Naive thymus-derived CD4-positive, alpha-beta T cell (primary cell): ENCODE data around the gene SLC19A1. TPM values are rescaled to one million over a fixed set of nuclear protein-coding genes. Genes with fewer than 3 reads are reported as not detected.

Experiments
- ATAC-seq: fragments of 150-1000 bp; cut with Tn5 transposase; 2 replicates; pipeline ENCODE4 v1.10.0; 2021; ENCODE audit warnings: mild to moderate bottlenecking, moderate library complexity
- CTCF ChIA-PET: fragments of 350-600 bp; sonication (Branson Sonifier 250); formaldehyde crosslinking; loops from one replicate; lab custom pipeline; 2021; ENCODE audit warnings: antibody characterized with exemption; lab: Charles Lee
- POLR2A ChIA-PET: fragments of 350-600 bp; sonication (Branson Sonifier 250); formaldehyde crosslinking; loops from one replicate; lab custom pipeline; 2021; ENCODE audit warnings: antibody characterized with exemption, inconsistent platforms; lab: Charles Lee
- DNase-seq, 9 donors: peaks; one replicate each; pipeline versions ENCODE4 v3.0.0 to v3.0.0-alpha.2; 2020 to 2022; ENCODE audit warnings: mixed read lengths in 1 of 9
- H3K27ac ChIP-seq: one replicate; pipeline ENCODE4 v1.7.0; 2013; ENCODE audit warnings: mild to moderate bottlenecking, low read depth, low read length, moderate library complexity
- H3K27me3 ChIP-seq, 2 donors: one replicate each; pipeline ENCODE4 v1.7.0; 2013; ENCODE audit warnings: low read length in 2 of 2, mild to moderate bottlenecking in 2 of 2, moderate library complexity in 2 of 2; ENCODE audit not compliant: control insufficient read depth in 2 of 2, insufficient read depth in 2 of 2
- H3K36me3 ChIP-seq, 3 experiments: 1 replicate in 2 of 3; 2 replicates in 1 of 3; pipeline ENCODE4 v1.7.0; 2013; ENCODE audit warnings: low read length in 3 of 3, mild to moderate bottlenecking in 3 of 3, moderate library complexity in 1 of 3; ENCODE audit not compliant: insufficient read depth in 3 of 3, control insufficient read depth in 2 of 3
- H3K4me1 ChIP-seq, 2 donors: one replicate each; pipeline ENCODE4 v1.7.0; 2013; ENCODE audit warnings: low read length in 2 of 2, mild to moderate bottlenecking in 2 of 2, moderate library complexity in 1 of 2; ENCODE audit not compliant: control insufficient read depth in 2 of 2, insufficient read depth in 2 of 2
- H3K4me3 ChIP-seq: 2 replicates; pipeline ENCODE4 v1.7.0; 2013; ENCODE audit warnings: mild to moderate bottlenecking, low read length
- H3K9me3 ChIP-seq, 3 experiments: 1 replicate in 2 of 3; 2 replicates in 1 of 3; pipeline ENCODE4 v1.7.0; 2013; ENCODE audit warnings: low read length in 3 of 3; ENCODE audit not compliant: control insufficient read depth in 2 of 3
- H3K27ac Mint-ChIP-seq, 9 donors: one replicate each; pipeline ENCODE4 v1.8.0; 2020 to 2022; ENCODE audit warnings: mixed read lengths in 9 of 9, mild to moderate bottlenecking in 8 of 9, moderate library complexity in 5 of 9, inconsistent platforms in 2 of 9
- H3K27me3 Mint-ChIP-seq, 5 donors: one replicate each; pipeline ENCODE4 v1.8.0; 2021 to 2022; ENCODE audit warnings: mixed read lengths in 5 of 5, mild to moderate bottlenecking in 1 of 5
- H3K36me3 Mint-ChIP-seq, 5 donors: one replicate each; pipeline ENCODE4 v1.8.0; 2020 to 2022; ENCODE audit warnings: mixed read lengths in 5 of 5, mild to moderate bottlenecking in 3 of 5, inconsistent platforms in 1 of 5
- H3K4me1 Mint-ChIP-seq, 7 donors: one replicate each; pipeline ENCODE4 v1.8.0; 2020 to 2022; ENCODE audit warnings: mixed read lengths in 7 of 7, mild to moderate bottlenecking in 3 of 7, inconsistent platforms in 1 of 7
- H3K4me3 Mint-ChIP-seq, 10 donors: one replicate each; pipeline ENCODE4 v1.8.0; 2020 to 2022; ENCODE audit warnings: mild to moderate bottlenecking in 10 of 10, mixed read lengths in 10 of 10, moderate library complexity in 6 of 10, inconsistent platforms in 2 of 10
- H3K9me3 Mint-ChIP-seq, 11 donors: one replicate each; pipeline ENCODE4 v1.8.0; 2020 to 2022; ENCODE audit warnings: mixed read lengths in 11 of 11, mild to moderate bottlenecking in 4 of 11, inconsistent platforms in 1 of 11, moderate library complexity in 1 of 11
- intact Hi-C, 2 donors: fragments of 100-400 bp; cut with micrococcal nuclease; formaldehyde crosslinking; loops; one replicate each; pipeline ENCODE4 v1.15.1; 2023
- polyA plus RNA-seq, 2 donors: library from polyadenylated mRNA; unstranded; fragments of 300-500 nt; fragmentation: Illumina TruSeq; gene quantifications; one replicate each; pipeline ENCODE4 v1.2.3, GENCODE V29; 2021
- total RNA-seq, 6 experiments: library from RNA in 5 of 6; stranded (reverse) in 5 of 6; gene quantifications; 1 replicate in 5 of 6; 2 replicates in 1 of 6; pipeline ENCODE4 v1.2.3 and lab custom pipeline; 2021 to 2026

Gene SLC19A1
- total and polyA plus RNA-seq, 7 experiments from 2014 or later, result 10.5 to 49.1 (median 15.6) TPM

- H3K4me1 Mint-ChIP-seq, result peaks cover 0 to 6% (median 4%) of the 10 kb centered on the region in 7 donors
- Histone ChIP-seq H3K4me3 (no peak overlapping the region), H3K4me1 (peaks cover 3 to 5% of the 10 kb centered on the region in 2 donors), H3K36me3 (no peaks in the 10 kb centered on the region), H3K27me3 (no peaks in the 10 kb centered on the region), H3K27ac (no peak overlapping the region), H3K9me3 (no peaks in the 10 kb centered on the region)
- peaks cover 0 to 4% (median 0%) of the 10 kb centered on the region in 5 donors for H3K36me3 Mint-ChIP-seq
- peaks cover 0 to 17% (median 7%) of the 10 kb centered on the region in 11 donors for H3K9me3 Mint-ChIP-seq
- DNase-seq (no peak), ATAC-seq (no peak)
- CTCF ChIA-PET, result no interaction called here
- intact Hi-C loops, result no loop called here
- H3K27me3 Mint-ChIP-seq, result peaks cover 0 to 27% (median 4%) of the 10 kb centered on the region in 5 donors
- H3K4me3 Mint-ChIP-seq, result no peak overlapping the region
- POLR2A ChIA-PET, result interaction anchor here (0.6 kb wide), 1 partner anchor 18 kb away, joined by 3 read pairs; no protein-coding TSS in a partner anchor
- H3K27ac Mint-ChIP-seq, result peak overlapping the region in 1 of 9 donors; percentile 8
Measured at GRCh38 chr21:45559216-45560105, 17.2 kb upstream of the SLC19A1 start.

- Mint-ChIP-seq H3K4me3 (no peak overlapping the region), H3K27ac (peak overlapping the region in 3 of 9 donors; percentile 2 to 43 (median 31)), H3K4me1 (peaks cover 0 to 8% (median 7%) of the 10 kb centered on the region in 7 donors), H3K9me3 (peaks cover 0 to 12% (median 4%) of the 10 kb centered on the region in 11 donors), H3K36me3 (peaks cover 0 to 4% (median 0%) of the 10 kb centered on the region in 5 donors), H3K27me3 (peaks cover 0 to 17% (median 4%) of the 10 kb centered on the region in 5 donors)
- DNase-seq (no peak), ATAC-seq (no peak)
- CTCF ChIA-PET, result interaction anchor here (0.8 kb wide), 1 partner anchor 264 kb away, joined by 4 read pairs; no protein-coding TSS in a partner anchor
- no peaks in the 10 kb centered on the region for H3K27me3 ChIP-seq
- no peak overlapping the region for H3K4me3 ChIP-seq
- intact Hi-C loops, result no loop called here
- H3K9me3 ChIP-seq, result no peaks in the 10 kb centered on the region
- no peak overlapping the region for H3K27ac ChIP-seq
- peaks cover 3 to 5% of the 10 kb centered on the region in 2 donors for H3K4me1 ChIP-seq
- no peaks in the 10 kb centered on the region for H3K36me3 ChIP-seq
- POLR2A ChIA-PET, result interaction anchor here (0.7 kb wide), 1 partner anchor 17 kb away, joined by 3 read pairs; no protein-coding TSS in a partner anchor
Measured at GRCh38 chr21:45558044-45558721, 15.9 kb upstream of the SLC19A1 start.

DNA sequence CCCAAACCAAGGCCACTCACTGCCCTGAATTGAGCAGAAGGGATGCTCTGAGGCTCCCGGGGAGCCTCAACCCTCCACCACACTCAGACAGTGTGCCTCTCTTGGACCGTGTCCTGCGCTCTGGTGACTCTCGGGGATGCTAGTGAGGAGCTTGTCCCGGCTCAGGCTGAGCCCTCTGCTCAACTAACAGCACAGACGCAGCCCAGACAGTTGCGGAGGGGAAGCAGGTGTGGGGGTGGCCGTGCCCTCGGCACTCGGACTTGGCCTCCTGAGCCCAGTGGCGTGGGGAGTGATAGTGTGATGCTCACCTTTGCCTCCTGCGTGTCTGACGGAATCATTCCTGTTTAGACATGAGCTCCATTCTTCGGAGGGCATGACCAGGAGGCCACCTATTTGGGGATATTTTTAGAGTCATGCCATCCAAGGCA lies 15.4 kb upstream of the SLC19A1 start:
- POLR2A ChIA-PET, result interaction anchor here (0.7 kb wide), 1 partner anchor 18 kb away, joined by 3 read pairs; no protein-coding TSS in a partner anchor

GRCh38 chr21:45556645-45557615 lies 14.7 kb upstream of the SLC19A1 start:
- Histone ChIP-seq H3K27ac (no peak overlapping the region), H3K27me3 (no peaks in the 10 kb centered on the region), H3K4me3 (no peak overlapping the region), H3K9me3 (no peaks in the 10 kb centered on the region), H3K36me3 (no peaks in the 10 kb centered on the region), H3K4me1 (peaks cover 5 to 6% of the 10 kb centered on the region in 2 donors)
- H3K27me3 Mint-ChIP-seq, result peaks cover 0 to 5% (median 0%) of the 10 kb centered on the region in 5 donors
- ATAC-seq (no peak), DNase-seq (no peak)
- peaks cover 0 to 3% (median 0%) of the 10 kb centered on the region in 11 donors for H3K9me3 Mint-ChIP-seq
- peak overlapping the region in 8 of 10 donors; percentile 21 to 77 (median 43) for H3K4me3 Mint-ChIP-seq
- peaks cover 2 to 18% (median 9%) of the 10 kb centered on the region in 7 donors for H3K4me1 Mint-ChIP-seq
- ChIA-PET POLR2A (no interaction called here), CTCF (interaction anchor here (1.0 kb wide), 1 partner anchor 9 kb away, joined by 3 read pairs; no protein-coding TSS in a partner anchor)
- intact Hi-C loops, result no loop called here
- peak overlapping the region in 5 of 9 donors; percentile 30 to 60 (median 41) for H3K27ac Mint-ChIP-seq
- H3K36me3 Mint-ChIP-seq, result no peaks in the 10 kb centered on the region

More for the DNA sequence above, 15.4 kb upstream of the SLC19A1 start:
- CTCF ChIA-PET, result interaction anchor here (0.8 kb wide), 1 partner anchor 264 kb away, joined by 4 read pairs; no protein-coding TSS in a partner anchor
- no peak overlapping the region for H3K27ac ChIP-seq
- intact Hi-C loops, result no loop called here
- Mint-ChIP-seq H3K36me3 (peaks cover 0 to 1% (median 0%) of the 10 kb centered on the region in 5 donors), H3K27ac (peak overlapping the region in 1 of 9 donors; percentile 43), H3K4me3 (no peak overlapping the region), H3K9me3 (peaks cover 0 to 6% (median 0%) of the 10 kb centered on the region in 11 donors), H3K4me1 (peaks cover 0 to 14% (median 7%) of the 10 kb centered on the region in 7 donors), H3K27me3 (peaks cover 0 to 12% (median 1%) of the 10 kb centered on the region in 5 donors)
- no peaks in the 10 kb centered on the region for H3K9me3 ChIP-seq
- no peak for ATAC-seq
- no peaks in the 10 kb centered on the region for H3K36me3 ChIP-seq
- H3K4me1 ChIP-seq, result peaks cover 3 to 5% of the 10 kb centered on the region in 2 donors
- no peaks in the 10 kb centered on the region for H3K27me3 ChIP-seq
- H3K4me3 ChIP-seq, result no peak overlapping the region
- DNase-seq, result no peak

GRCh38 chr21:45556302-45556644 lies 14.0 kb upstream of the SLC19A1 start:
- peaks cover 9 to 24% (median 16%) of the 10 kb centered on the region in 7 donors for H3K4me1 Mint-ChIP-seq
- peaks cover 12 to 13% of the 10 kb centered on the region in 2 donors for H3K4me1 ChIP-seq
- H3K27ac ChIP-seq, result peak overlapping the region; percentile 45
- no peaks in the 10 kb centered on the region for H3K9me3 ChIP-seq
- H3K36me3 ChIP-seq, result no peaks in the 10 kb centered on the region
- CTCF ChIA-PET, result interaction anchor here (1.0 kb wide), 1 partner anchor 9 kb away, joined by 3 read pairs; no protein-coding TSS in a partner anchor
- no peak for ATAC-seq
- peak overlapping the region in 4 of 9 donors; percentile 30 to 76 (median 50) for H3K27ac Mint-ChIP-seq
- H3K4me3 ChIP-seq, result no peak overlapping the region
- H3K9me3 Mint-ChIP-seq, result peaks cover 0 to 3% (median 0%) of the 10 kb centered on the region in 11 donors
- DNase-seq, result no peak
- POLR2A ChIA-PET, result no interaction called here
- H3K4me3 Mint-ChIP-seq, result peak overlapping the region in 7 of 10 donors; percentile 21 to 77 (median 34)
- intact Hi-C loops, result no loop called here
- no peaks in the 10 kb centered on the region for H3K36me3 Mint-ChIP-seq
- peaks cover 0 to 4% (median 0%) of the 10 kb centered on the region in 5 donors for H3K27me3 Mint-ChIP-seq
- H3K27me3 ChIP-seq, result no peaks in the 10 kb centered on the region
